GM19351 (cell line): Measurements from ENCODE around the gene CCDC88B.
A peak's percentile ranks its signal among the peaks of the same experiment; 100 is the strongest.
"Not testable (repeated sequence)": the region's sequence is repeated elsewhere in the genome, so short reads cannot be mapped to it uniquely, and the experiment has no call there.

Source experiments
- ATAC-seq: cut with Tn5 transposase; IDR thresholded peaks from one replicate; pipeline ENCODE4 v1.9.1; 2021; ENCODE audit warnings: mild to moderate bottlenecking, moderate library complexity; ENCODE audit not compliant: unreplicated experiment

The CCDC88B gene

GRCh38 chr11:64318766-64319761 lies 20.9 kb upstream of the CCDC88B start:
- no peak for ATAC-seq

DNA sequence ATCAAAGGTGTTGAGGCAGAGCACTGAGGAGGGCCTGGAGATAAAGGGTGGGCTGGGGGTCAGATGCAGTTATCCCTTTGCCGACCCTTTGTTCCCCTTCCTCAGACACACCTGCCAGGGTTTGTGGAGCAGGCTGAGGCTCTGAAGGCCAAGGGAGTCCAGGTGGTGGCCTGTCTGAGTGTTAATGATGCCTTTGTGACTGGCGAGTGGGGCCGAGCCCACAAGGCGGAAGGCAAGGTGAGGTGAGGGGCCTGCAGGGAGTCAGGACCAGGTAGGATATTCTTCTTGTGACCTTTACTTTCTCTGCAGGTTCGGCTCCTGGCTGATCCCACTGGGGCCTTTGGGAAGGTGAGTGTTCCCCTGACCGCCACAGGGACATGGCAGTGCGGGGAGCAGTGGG lies 19.4 kb upstream of the CCDC88B start:
- no peak for ATAC-seq

DNA sequence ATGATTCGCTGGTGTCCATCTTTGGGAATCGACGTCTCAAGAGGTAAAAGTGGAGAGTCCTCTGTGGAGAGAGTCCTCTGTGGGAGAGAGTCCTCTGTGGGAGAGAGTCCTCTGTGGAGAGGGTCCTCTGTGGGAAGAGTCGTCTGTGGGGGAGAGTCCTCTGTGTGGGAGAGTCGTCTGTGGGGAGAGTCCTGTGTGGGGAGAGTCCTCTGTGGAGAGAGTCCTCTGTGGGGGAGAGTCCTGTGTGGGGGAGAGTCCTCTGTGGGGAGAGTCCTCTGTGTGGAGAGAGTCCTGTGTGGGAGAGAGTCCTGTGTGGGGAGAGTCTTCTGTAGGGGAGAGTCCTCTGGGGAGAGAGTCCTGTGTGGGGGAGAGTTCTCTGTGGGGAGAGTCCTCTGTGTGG lies 19.0 kb upstream of the CCDC88B start:
- no peak for ATAC-seq

DNA sequence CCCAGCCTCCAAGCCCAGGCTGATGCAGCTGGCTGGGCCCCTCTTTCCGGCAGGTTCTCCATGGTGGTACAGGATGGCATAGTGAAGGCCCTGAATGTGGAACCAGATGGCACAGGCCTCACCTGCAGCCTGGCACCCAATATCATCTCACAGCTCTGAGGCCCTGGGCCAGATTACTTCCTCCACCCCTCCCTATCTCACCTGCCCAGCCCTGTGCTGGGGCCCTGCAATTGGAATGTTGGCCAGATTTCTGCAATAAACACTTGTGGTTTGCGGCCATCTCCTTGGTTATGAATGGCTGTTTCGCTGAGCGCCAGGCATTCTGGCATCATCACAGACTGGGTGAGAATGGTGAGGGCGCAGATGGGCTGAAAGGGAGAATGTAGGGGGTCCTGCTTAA lies 18.5 kb upstream of the CCDC88B start:
- no peak for ATAC-seq

DNA sequence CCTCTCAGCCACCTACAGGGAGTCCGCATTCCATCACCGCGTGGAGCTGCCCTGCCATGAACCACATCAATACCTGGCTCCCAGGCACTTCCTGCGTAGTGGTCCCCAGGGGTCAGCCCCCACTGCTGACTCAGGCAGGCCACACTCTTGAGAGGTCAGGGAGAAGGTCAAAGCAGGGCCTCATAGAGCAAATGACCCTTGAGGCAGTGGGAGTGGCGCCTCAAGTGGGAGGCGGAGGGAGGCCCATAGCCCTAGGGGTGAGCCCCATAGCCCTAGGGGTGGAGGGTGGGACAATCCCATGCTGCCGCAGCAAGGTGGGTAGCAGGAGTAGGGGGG lies 17.1 kb upstream of the CCDC88B start:
- no peak for ATAC-seq

GRCh38 chr11:64323373-64323772 lies 16.6 kb upstream of the CCDC88B start:
- no peak for ATAC-seq

DNA sequence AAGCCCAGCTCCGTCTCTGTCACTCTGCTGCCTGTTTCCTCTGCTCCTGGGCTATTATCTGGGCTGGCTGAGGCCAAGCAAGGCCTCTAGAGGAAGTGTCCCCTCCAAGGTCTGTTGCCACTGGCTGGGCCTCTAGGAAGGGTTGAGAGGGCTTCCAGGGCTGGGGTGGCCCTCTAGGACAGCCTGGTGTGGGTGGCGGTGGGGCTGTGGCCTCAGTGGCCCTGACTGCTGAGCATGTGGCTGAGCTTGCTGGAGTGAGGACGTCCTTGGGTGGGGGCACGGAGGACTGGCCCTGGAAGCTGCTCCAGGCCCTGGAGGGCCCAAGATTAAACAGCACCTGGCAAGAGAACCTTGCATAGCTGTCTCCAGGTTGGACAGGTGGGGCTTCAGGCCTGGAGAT lies 16.0 kb upstream of the CCDC88B start:
- ATAC-seq: not testable (repeated sequence)

GRCh38 chr11:64324692-64325469 lies 15.1 kb upstream of the CCDC88B start:
- no peak for ATAC-seq

GRCh38 chr11:64327375-64327774 lies 12.6 kb upstream of the CCDC88B start:
- ATAC-seq: no peak

GRCh38 chr11:64327993-64328392 lies 12.0 kb upstream of the CCDC88B start:
- no peak for ATAC-seq

DNA sequence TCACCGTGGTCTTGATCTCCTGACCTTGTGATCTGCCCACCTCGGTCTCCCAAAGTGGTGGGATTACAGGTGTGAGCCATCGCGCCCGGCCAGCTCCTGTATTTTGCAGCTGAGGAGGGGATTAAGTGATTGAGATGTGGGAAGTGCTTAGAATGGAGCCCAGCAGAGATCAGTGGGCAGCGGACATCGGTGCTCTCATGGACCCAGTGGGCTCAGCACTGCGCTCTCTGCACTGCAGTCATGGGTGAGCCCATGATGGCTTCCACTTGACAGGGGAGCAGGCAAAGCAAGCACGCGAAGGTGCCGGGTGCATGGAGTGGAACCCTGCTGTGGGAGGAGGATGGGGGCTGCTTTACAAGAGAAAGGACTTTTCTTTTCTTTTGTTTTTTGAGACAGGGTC lies 9.1 kb upstream of the CCDC88B start:
- no peak for ATAC-seq

DNA sequence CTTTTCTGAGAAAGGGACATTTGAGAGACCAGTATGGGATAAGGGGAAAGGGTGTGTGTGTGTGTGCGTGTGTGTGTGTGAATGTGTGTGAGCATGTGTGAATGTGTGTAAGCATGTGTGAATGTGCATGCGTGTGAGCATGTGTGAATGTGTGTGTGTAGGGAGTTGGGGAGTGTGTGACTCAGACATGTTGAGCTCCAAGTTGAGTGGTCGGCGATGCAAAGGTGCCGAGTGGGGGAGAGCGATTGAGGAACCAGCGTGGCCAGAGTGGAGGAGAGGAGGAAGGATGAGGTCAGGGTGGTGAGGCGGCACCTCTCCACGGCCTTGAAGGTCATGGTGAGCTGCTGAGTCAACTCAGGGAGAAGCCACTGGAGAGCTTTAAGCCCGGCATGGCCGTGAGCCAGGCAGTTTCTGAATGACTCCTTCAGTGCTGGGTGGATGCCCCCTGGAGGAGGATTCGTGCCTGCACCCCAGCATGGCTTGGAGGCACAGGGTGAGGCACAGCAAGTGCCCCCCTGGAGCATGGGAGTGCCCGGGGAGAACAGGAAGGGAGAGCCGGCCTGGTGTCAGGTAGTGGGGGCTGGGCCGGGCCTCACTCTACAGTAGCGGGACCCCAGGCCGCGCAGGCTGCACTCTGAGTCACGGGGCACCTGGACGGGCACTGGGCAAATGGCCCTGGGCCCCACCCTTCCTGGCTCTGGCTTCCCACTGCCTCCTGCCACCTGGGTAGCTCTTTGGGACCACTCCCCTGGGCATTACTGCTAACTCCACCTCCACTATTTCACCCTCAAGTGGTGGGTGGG lies 8.2 kb upstream of the CCDC88B start:
- ATAC-seq: peak; percentile 50

- no peak for ATAC-seq
Observed at GRCh38 chr11:64333556-64333955, 6.4 kb upstream of the CCDC88B start.

DNA sequence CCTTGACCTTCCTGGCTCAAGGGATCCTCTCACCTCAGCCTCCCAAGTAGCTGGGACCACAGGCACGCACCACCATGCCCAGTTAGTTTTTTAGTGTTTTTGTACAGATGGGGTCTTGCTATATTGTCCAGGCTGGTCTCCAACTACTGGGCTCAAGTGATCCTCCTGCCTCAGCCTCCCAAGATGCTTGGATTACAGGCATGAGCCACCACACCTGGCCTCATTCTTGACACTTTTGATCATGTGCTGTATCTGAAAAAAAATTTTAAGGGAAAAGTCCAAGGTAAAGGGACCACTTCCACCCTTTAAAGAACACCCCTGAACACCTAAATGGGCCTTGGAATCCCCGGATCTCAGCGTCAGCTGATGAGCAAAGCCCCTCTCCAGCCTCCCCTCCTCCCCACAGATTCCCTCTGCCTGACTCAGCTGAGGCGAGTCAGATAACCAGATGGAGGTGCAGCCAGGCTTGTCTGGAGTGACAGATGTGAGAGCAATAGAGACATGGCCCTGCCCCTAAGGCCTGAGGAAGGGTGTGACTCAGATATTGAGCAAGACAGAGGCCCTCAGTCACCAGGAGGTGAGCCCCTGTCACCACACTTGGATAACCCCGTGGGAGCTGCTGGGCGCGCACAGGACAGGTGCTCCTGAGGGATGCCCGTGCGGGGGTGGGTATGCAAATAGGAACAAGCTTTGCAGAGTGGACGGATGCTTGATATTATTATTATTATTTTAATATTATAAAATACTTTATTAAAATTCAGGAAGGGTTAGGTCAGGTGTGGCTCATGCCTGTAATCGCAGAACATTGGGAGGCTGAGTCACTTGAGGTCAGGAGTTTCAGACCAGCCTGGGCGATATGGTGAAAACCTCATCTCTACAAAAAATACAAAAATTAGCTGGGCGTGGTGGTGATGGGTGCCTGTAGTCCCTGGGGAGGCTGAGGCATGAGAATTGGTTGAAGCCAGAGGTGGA lies 5.0 kb upstream of the CCDC88B start:
- peak; percentile 80 for ATAC-seq

- no peak for ATAC-seq
Observed at GRCh38 chr11:64337538-64338249, 2.3 kb upstream of the CCDC88B start.

DNA sequence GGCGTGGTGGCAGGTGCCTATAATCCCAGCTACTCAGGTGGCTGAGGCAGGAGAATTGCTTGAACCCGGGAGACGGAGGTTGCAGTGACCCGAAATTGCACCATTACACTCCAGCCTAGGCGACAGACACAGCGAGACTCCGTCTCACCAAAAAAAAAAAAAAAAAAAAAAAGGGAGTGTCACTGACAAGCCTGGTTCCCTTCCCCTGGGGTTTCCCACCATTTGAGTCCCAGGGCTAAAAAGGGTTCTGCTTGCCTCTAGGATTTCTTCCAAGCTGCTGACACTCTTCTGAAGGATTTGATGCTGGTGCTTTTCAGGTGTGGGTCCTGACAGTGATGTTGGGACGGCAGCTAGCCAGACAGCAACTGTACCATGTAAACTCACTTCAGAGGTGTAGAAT lies 1.3 kb upstream of the CCDC88B start:
- ATAC-seq: no peak

DNA sequence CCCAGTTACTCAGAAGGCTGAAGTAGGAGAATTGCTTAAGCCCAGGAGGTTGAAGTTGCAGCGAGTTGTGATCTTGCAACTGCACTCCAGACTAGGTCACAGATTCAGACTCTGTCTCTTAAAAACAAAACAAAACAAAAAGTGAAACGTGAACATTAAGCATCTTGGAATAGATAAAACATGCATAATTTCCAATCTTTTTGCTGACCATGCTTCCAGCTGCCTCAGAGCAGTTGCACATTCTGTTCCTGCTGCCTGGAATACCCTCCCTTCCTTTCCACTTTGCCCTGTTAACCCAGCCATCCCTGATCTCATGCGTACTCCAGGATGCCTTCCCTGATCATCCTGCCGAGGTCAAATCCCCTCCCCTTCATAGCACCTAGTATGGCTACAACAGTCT lies 718 bp upstream of the CCDC88B start:
- no peak for ATAC-seq

- ATAC-seq: peak; percentile 34
Observed at GRCh38 chr11:64340671-64341335, 799 bp downstream of the CCDC88B start.

GRCh38 chr11:64341429-64341828 lies 1.4 kb downstream of the CCDC88B start:
- ATAC-seq: no peak
